H9 (cell line): ENCODE measurements around the gene CPT2. TPM values are rescaled to one million over a fixed set of nuclear protein-coding genes. Genes with fewer than 3 reads are reported as not detected.

Experiments
- DNase-seq: peaks from one replicate; pipeline ENCODE4 v3.0.0-alpha.2; 2017
- H2AFZ ChIP-seq: one replicate; pipeline ENCODE4 v1.6.1; 2013; ENCODE audit warnings: mild to moderate bottlenecking, low read length, control low read depth, moderate library complexity
- H2AK5ac ChIP-seq: 2 replicates; pipeline ENCODE4 v1.6.1; 2013; ENCODE audit warnings: low read length, control low read depth, mixed read lengths; ENCODE audit not compliant: insufficient read length
- H2BK120ac ChIP-seq: one replicate; pipeline ENCODE4 v1.6.1; 2013; ENCODE audit warnings: low read depth, mild to moderate bottlenecking, low read length, control low read depth, inconsistent platforms; ENCODE audit not compliant: poor library complexity, severe bottlenecking
- H2BK12ac ChIP-seq: 2 replicates; pipeline ENCODE4 v1.6.1; 2013; ENCODE audit warnings: low read length, control low read depth, mixed read lengths, low read depth; ENCODE audit not compliant: insufficient read length
- H2BK15ac ChIP-seq: 2 replicates; pipeline ENCODE4 v1.6.1; 2013; ENCODE audit warnings: low read depth, low read length, control low read depth
- H2BK20ac ChIP-seq: one replicate; pipeline ENCODE4 v1.6.1; 2013; ENCODE audit warnings: low read depth, mild to moderate bottlenecking, low read length, control low read depth, inconsistent platforms; ENCODE audit not compliant: poor library complexity, severe bottlenecking
- H2BK5ac ChIP-seq: 2 replicates; pipeline ENCODE4 v1.6.1; 2013; ENCODE audit warnings: low read length, control low read depth, mixed read lengths; ENCODE audit not compliant: insufficient read length
- H3K14ac ChIP-seq: 2 replicates; pipeline ENCODE4 v1.6.1; 2013; ENCODE audit warnings: low read length, control low read depth; ENCODE audit not compliant: insufficient read depth
- H3K18ac ChIP-seq: 2 replicates; pipeline ENCODE4 v1.6.1; 2013; ENCODE audit warnings: low read depth, mild to moderate bottlenecking, mixed read lengths, low read length, control low read depth; ENCODE audit not compliant: insufficient read length
- H3K23ac ChIP-seq: 2 replicates; pipeline ENCODE4 v1.6.1; 2013; ENCODE audit warnings: low read length, control low read depth, mixed read lengths, low read depth; ENCODE audit not compliant: insufficient read length
- H3K23me2 ChIP-seq: 2 replicates; pipeline ENCODE4 v1.6.1; 2013; ENCODE audit warnings: low read depth, mild to moderate bottlenecking, mixed read lengths, low read length, control low read depth; ENCODE audit not compliant: insufficient read length, poor library complexity, severe bottlenecking
- H3K27ac ChIP-seq: 2 replicates; pipeline ENCODE4 v1.5.1; 2013; ENCODE audit warnings: low read length, control low read depth, mixed read lengths, low read depth; ENCODE audit not compliant: insufficient read length
- H3K27me3 ChIP-seq: 2 replicates; pipeline ENCODE4 v1.6.1; 2013; ENCODE audit warnings: low read length, control low read depth, inconsistent platforms; ENCODE audit not compliant: insufficient read depth
- H3K4ac ChIP-seq: 2 replicates; pipeline ENCODE4 v1.6.1; 2013; ENCODE audit warnings: low read depth, mild to moderate bottlenecking, control low read depth, inconsistent platforms, low read length, moderate library complexity
- H3K4me1 ChIP-seq: 2 replicates; pipeline ENCODE4 v1.6.1; 2013; ENCODE audit warnings: low read length, control low read depth, inconsistent platforms; ENCODE audit not compliant: insufficient read depth
- H3K4me2 ChIP-seq: 2 replicates; pipeline ENCODE4 v1.6.1; 2013; ENCODE audit warnings: low read length, control low read depth, mixed read lengths; ENCODE audit not compliant: insufficient read length, insufficient read depth
- H3K56ac ChIP-seq: 2 replicates; pipeline ENCODE4 v1.6.1; 2013; ENCODE audit warnings: low read depth, mild to moderate bottlenecking, mixed read lengths, low read length, control low read depth; ENCODE audit not compliant: insufficient read length
- H3K79me1 ChIP-seq: 2 replicates; pipeline ENCODE4 v1.6.1; 2013; ENCODE audit warnings: low read depth, mild to moderate bottlenecking, moderate library complexity, low read length, control low read depth, inconsistent platforms; ENCODE audit not compliant: insufficient read depth, poor library complexity, severe bottlenecking
- H3K79me2 ChIP-seq: 2 replicates; pipeline ENCODE4 v1.6.1; 2013; ENCODE audit warnings: low read length, control low read depth, inconsistent platforms; ENCODE audit not compliant: insufficient read depth
- H3K9ac ChIP-seq: 2 replicates; pipeline ENCODE4 v1.6.1; 2013; ENCODE audit warnings: low read length, control low read depth, mixed read lengths; ENCODE audit not compliant: insufficient read length; ENCODE audit errors: extremely low read depth
- H3K9me3 ChIP-seq: one replicate; pipeline ENCODE4 v1.6.1; 2013; ENCODE audit warnings: low read depth, low read length, inconsistent platforms; ENCODE audit not compliant: control insufficient read depth
- H3T11ph ChIP-seq: one replicate; pipeline ENCODE4 v1.6.1; 2013; ENCODE audit warnings: mild to moderate bottlenecking, low read length, control low read depth, inconsistent platforms
- H4K20me1 ChIP-seq: one replicate; pipeline ENCODE4 v1.6.1; 2013; ENCODE audit not compliant: control insufficient read depth, insufficient read length, insufficient read depth
- H4K5ac ChIP-seq: 2 replicates; pipeline ENCODE4 v1.6.1; 2013; ENCODE audit warnings: low read depth, mild to moderate bottlenecking, mixed read lengths, low read length, control low read depth; ENCODE audit not compliant: insufficient read length
- H4K8ac ChIP-seq: replicated peaks from 2 replicates; pipeline ENCODE4 v1.6.1; 2013; ENCODE audit warnings: low read length, control low read depth, mixed read lengths, low read depth; ENCODE audit not compliant: insufficient read length
- H4K91ac ChIP-seq: 2 replicates; pipeline ENCODE4 v1.6.1; 2013; ENCODE audit warnings: low read depth, mild to moderate bottlenecking, moderate library complexity, mixed read lengths, low read length, control low read depth; ENCODE audit not compliant: insufficient read length
- H3K27ac Mint-ChIP-seq, 3 experiments: 2 replicates in 2 of 3; 3 replicates in 1 of 3; pipeline ENCODE4 v1.8.0; 2020 to 2021; ENCODE audit warnings: mixed read lengths in 3 of 3, mild to moderate bottlenecking in 1 of 3, moderate library complexity in 1 of 3
- H3K27me3 Mint-ChIP-seq: 2 replicates; pipeline ENCODE4 v1.8.0; 2021; ENCODE audit warnings: low read depth, mild to moderate bottlenecking, moderate library complexity, mixed read lengths
- H3K36me3 Mint-ChIP-seq, 3 experiments: 2 replicates in 2 of 3; 3 replicates in 1 of 3; pipeline ENCODE4 v1.8.0; 2020 to 2021; ENCODE audit warnings: low read depth in 3 of 3, mixed read lengths in 3 of 3; ENCODE audit not compliant: insufficient read depth in 1 of 3
- H3K4me1 Mint-ChIP-seq, 2 experiments: 2 replicates each; pipeline ENCODE4 v1.8.0; 2020; ENCODE audit warnings: mixed read lengths in 2 of 2
- H3K4me3 Mint-ChIP-seq, 2 experiments: 2 replicates in 1 of 2; 3 replicates in 1 of 2; pipeline ENCODE4 v1.8.0; 2020 to 2021; ENCODE audit warnings: mild to moderate bottlenecking in 2 of 2, mixed read lengths in 2 of 2, moderate library complexity in 1 of 2
- H3K9me3 Mint-ChIP-seq, 2 experiments: 2 replicates in 1 of 2; 3 replicates in 1 of 2; pipeline ENCODE4 v1.8.0; 2020; ENCODE audit warnings: mild to moderate bottlenecking in 2 of 2, mixed read lengths in 2 of 2, moderate library complexity in 1 of 2
- WGBS: extraction: QIAGEN DNeasy Blood & Tissue Kit; methylation state at CpG from one replicate; pipeline ENCODE4 v1.1.7; 2013; ENCODE audit warnings: missing lambda C conversion rate, low lambda C conversion rate, mixed read lengths; ENCODE audit not compliant: insufficient read length; ENCODE audit errors: extremely low coverage; 5-methylcytosine and 5-hydroxymethylcytosine counted together
- total RNA-seq: library from RNA; stranded (reverse); gene quantifications from 2 replicates; pipeline ENCODE4 v1.2.1, GENCODE V29; 2021
- TF ChIP-seq, protein P1 (sequence below): fragments of 200-600 bp; sonication (generic); conservative IDR thresholded peaks from 3 replicates; pipeline ENCODE4 v1.8.0; 2021; ENCODE audit warnings: antibody characterized with exemption, mild to moderate bottlenecking

Gene CPT2
- total RNA-seq, 1 experiment from 2014 or later = 33.2 TPM

- no peak overlapping the region for H2BK20ac ChIP-seq
- Mint-ChIP-seq H3K4me3 (no peak overlapping the region), H3K27me3 (no peaks in the 10 kb centered on the region; the same call in 1 of the 2 replicates), H3K9me3 (no peaks in the 10 kb centered on the region), H3K27ac (no peak overlapping the region), H3K36me3 (no peaks in the 10 kb centered on the region), H3K4me1 (peaks cover 3 to 9% of the 10 kb centered on the region in 2 experiments; a peak in 3 of 4 replicates)
- no peak overlapping the region for H4K8ac ChIP-seq
- no peak overlapping the region for H2AK5ac ChIP-seq
- H3K79me2 ChIP-seq = no peaks in the 10 kb centered on the region
- H3K4ac ChIP-seq = no peak overlapping the region
- no peak for DNase-seq
- H3T11ph ChIP-seq = no peak overlapping the region
- H3K4me1 ChIP-seq = 0 out of 2 replicates have a peak, but pooled peaks cover 2% of the 10 kb centered on the region
- no peak overlapping the region for H4K5ac ChIP-seq
- H2BK120ac ChIP-seq = no peak overlapping the region
- TF ChIP-seq, protein P1, sequence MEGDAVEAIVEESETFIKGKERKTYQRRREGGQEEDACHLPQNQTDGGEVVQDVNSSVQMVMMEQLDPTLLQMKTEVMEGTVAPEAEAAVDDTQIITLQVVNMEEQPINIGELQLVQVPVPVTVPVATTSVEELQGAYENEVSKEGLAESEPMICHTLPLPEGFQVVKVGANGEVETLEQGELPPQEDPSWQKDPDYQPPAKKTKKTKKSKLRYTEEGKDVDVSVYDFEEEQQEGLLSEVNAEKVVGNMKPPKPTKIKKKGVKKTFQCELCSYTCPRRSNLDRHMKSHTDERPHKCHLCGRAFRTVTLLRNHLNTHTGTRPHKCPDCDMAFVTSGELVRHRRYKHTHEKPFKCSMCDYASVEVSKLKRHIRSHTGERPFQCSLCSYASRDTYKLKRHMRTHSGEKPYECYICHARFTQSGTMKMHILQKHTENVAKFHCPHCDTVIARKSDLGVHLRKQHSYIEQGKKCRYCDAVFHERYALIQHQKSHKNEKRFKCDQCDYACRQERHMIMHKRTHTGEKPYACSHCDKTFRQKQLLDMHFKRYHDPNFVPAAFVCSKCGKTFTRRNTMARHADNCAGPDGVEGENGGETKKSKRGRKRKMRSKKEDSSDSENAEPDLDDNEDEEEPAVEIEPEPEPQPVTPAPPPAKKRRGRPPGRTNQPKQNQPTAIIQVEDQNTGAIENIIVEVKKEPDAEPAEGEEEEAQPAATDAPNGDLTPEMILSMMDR = no peak
- H3K23me2 ChIP-seq = no peaks in the 10 kb centered on the region
- no peak overlapping the region for H4K91ac ChIP-seq
- H3K79me1 ChIP-seq = no peaks in the 10 kb centered on the region
- H3K9me3 ChIP-seq = no peaks in the 10 kb centered on the region
- no peak overlapping the region for H3K56ac ChIP-seq
- no peak overlapping the region for H3K9ac ChIP-seq
- no peak overlapping the region for H2BK5ac ChIP-seq
- no peak overlapping the region for H2BK15ac ChIP-seq
- WGBS = no CpG with 5 or more reads among the region's 7 CpGs
- H3K4me2 ChIP-seq = no peak overlapping the region
- H3K27me3 ChIP-seq = no peaks in the 10 kb centered on the region
- no peaks in the 10 kb centered on the region for H4K20me1 ChIP-seq
- no peak overlapping the region for H3K18ac ChIP-seq
- H2AFZ ChIP-seq = no peak overlapping the region
- no peak overlapping the region for H3K23ac ChIP-seq
- H3K14ac ChIP-seq = no peak overlapping the region
- H2BK12ac ChIP-seq = no peak overlapping the region
- H3K27ac ChIP-seq = no peak overlapping the region
These were observed 40.7 kb upstream of the CPT2 start for GRCh38 chr1:53155945-53156344.
